Amygdala (tissue), 56 donors: Measurements from ENCODE around the gene MITF.

Experiments
- DNase-seq, 56 donors: peaks; one replicate each; lab custom pipeline; 2025; lab: John Stamatoyannopoulos, UW

Gene MITF

GRCh38 chr3:69751074-69751476, 11.8 kb downstream of the MITF start:
- DNase-seq = no peak

- no peak for DNase-seq
Measured at GRCh38 chr3:69752241-69752640, 13.0 kb downstream of the MITF start.

- no peak for DNase-seq
Measured at GRCh38 chr3:69753179-69753775, 14.0 kb downstream of the MITF start.

GRCh38 chr3:69755795-69756194, 16.5 kb downstream of the MITF start:
- no peak for DNase-seq

GRCh38 chr3:69761896-69762767, 22.9 kb downstream of the MITF start:
- no peak for DNase-seq

GRCh38 chr3:69762768-69763229, 23.5 kb downstream of the MITF start:
- DNase-seq = no peak

- peak in 2 of 56 donors; percentile 2 to 10 for DNase-seq
Measured at GRCh38 chr3:69763458-69763857, 24.2 kb downstream of the MITF start.

GRCh38 chr3:69764121-69764741, 25.0 kb downstream of the MITF start:
- DNase-seq = no peak

- no peak for DNase-seq
Measured at GRCh38 chr3:69764861-69765260, 25.6 kb downstream of the MITF start.

GRCh38 chr3:69766638-69767037, 27.4 kb downstream of the MITF start:
- DNase-seq = no peak

GRCh38 chr3:69767571-69767970, 28.3 kb downstream of the MITF start:
- peak in 54 of 56 donors; percentile 3 to 91 (median 62) for DNase-seq

GRCh38 chr3:69768438-69768837, 29.2 kb downstream of the MITF start:
- no peak for DNase-seq

GRCh38 chr3:69770219-69770618, 31.0 kb downstream of the MITF start:
- DNase-seq = no peak

- DNase-seq = no peak
Measured at GRCh38 chr3:69770976-69771634, 31.8 kb downstream of the MITF start.

GRCh38 chr3:69772152-69772867, 33.0 kb downstream of the MITF start:
- DNase-seq = no peak

- DNase-seq = peak in 8 of 56 donors; percentile 3 to 27 (median 9)
Measured at GRCh38 chr3:69774029-69774428, 34.8 kb downstream of the MITF start.

- no peak for DNase-seq
Measured at GRCh38 chr3:69775751-69776150, 36.5 kb downstream of the MITF start.

- DNase-seq = no peak
Measured at GRCh38 chr3:69776289-69776688, 37.0 kb downstream of the MITF start.

GRCh38 chr3:69776920-69777581, 37.8 kb downstream of the MITF start:
- no peak for DNase-seq

- DNase-seq = no peak
Measured at GRCh38 chr3:69777582-69777967, 38.3 kb downstream of the MITF start.
